K562 (cell line): Measurements from ENCODE around the gene CCT5. TPM values are rescaled to one million over a fixed set of nuclear protein-coding genes. Genes with fewer than 3 reads are reported as not detected.
A peak's percentile ranks its signal among the peaks of the same experiment; 100 is the strongest.

Experiments
- ATAC-seq: fragments of 200-7000 bp; cut with Tn5 transposase; 3 replicates; pipeline ENCODE4 v1.9.1; 2020; ENCODE audit warnings: moderate library complexity
- BruUV-seq: library from RNA; stranded (reverse); fragments of 400-500 nt; replicated peaks from 2 replicates; lab custom pipeline; 2021; lab: Mats Ljungman, UMichigan
- CTCF ChIA-PET: fragments of 300-600 bp; formaldehyde crosslinking; extraction: SDS; loops from one replicate; lab custom pipeline; 2021; ENCODE audit warnings: low intra/inter-chr PET ratio; lab: Yijun Ruan, JAX
- POLR2A ChIA-PET: fragments of 300-600, 350-650 bp; sonication (Branson Sonifier 250); formaldehyde crosslinking; extraction: SDS; loops from one replicate; lab custom pipeline; 2021; ENCODE audit warnings: antibody characterized with exemption, inconsistent platforms; lab: Yijun Ruan, JAX
- DNase-seq, 4 experiments: peaks; one replicate each; pipeline versions ENCODE4 v3.0.0 to v3.0.0-alpha.2; 2011 to 2018; ENCODE audit warnings: low spot score in 3 of 4, mixed read lengths in 3 of 4; ENCODE audit errors: extremely low read depth in 1 of 4
- FAIRE-seq: peaks from 2 replicates; lab custom pipeline; 2011; peaks lifted over from hg19 to GRCh38; lab: Jason Lieb, UNC
- H2AFZ ChIP-seq: 2 replicates; pipeline ENCODE4 v1.6.0; 2011; ENCODE audit warnings: low read depth, low read length, control low read depth, inconsistent platforms
- H3K27ac ChIP-seq: fragments of 200-600 bp; 3 replicates; pipeline ENCODE4 v1.8.0; 2011; ENCODE audit warnings: low read depth, mild to moderate bottlenecking, control low read depth, inconsistent platforms, low read length, moderate library complexity, mixed read lengths; ENCODE audit errors: extremely low read depth
- H3K27me3 ChIP-seq, 2 experiments: fragments of 300-600 bp in 1 of 2; 2 replicates in 1 of 2; 3 replicates in 1 of 2; pipeline versions ENCODE4 v1.6.0 to v1.8.0; 2011; ENCODE audit warnings: inconsistent platforms in 2 of 2, low read length in 2 of 2, mild to moderate bottlenecking in 1 of 2, mixed read lengths in 1 of 2, moderate library complexity in 1 of 2; ENCODE audit not compliant: control insufficient read depth in 2 of 2, insufficient read depth in 2 of 2
- H3K36me3 ChIP-seq: fragments of 300-600 bp; 3 replicates; pipeline ENCODE4 v1.8.0; 2011; ENCODE audit warnings: mild to moderate bottlenecking, low read length, inconsistent platforms; ENCODE audit not compliant: control insufficient read depth, insufficient read depth
- H3K4me1 ChIP-seq, 2 experiments: fragments of 200-600 bp in 1 of 2; replicated peaks in 1 of 2; 2 replicates in 1 of 2; 3 replicates in 1 of 2; pipeline versions ENCODE4 v1.5.1 to v1.8.0; 2011; ENCODE audit warnings: inconsistent platforms in 2 of 2, low read length in 2 of 2, mild to moderate bottlenecking in 1 of 2, mixed read lengths in 1 of 2, moderate library complexity in 1 of 2; ENCODE audit not compliant: control insufficient read depth in 2 of 2, insufficient read depth in 2 of 2
- H3K4me2 ChIP-seq: 2 replicates; pipeline ENCODE4 v1.6.1; 2011; ENCODE audit warnings: low read length, control low read depth, inconsistent platforms, mixed read lengths; ENCODE audit not compliant: insufficient read depth
- H3K4me3 ChIP-seq: fragments of 200-600 bp; sonication (generic), shearing (Covaris generic); 2 replicates; pipeline ENCODE4 v1.5.1; 2016; ENCODE audit warnings: control low read depth, inconsistent platforms
- H3K79me2 ChIP-seq: fragments of 200-600 bp; 3 replicates; pipeline ENCODE4 v1.8.0; 2011; ENCODE audit warnings: low read length, inconsistent platforms; ENCODE audit not compliant: control insufficient read depth, insufficient read depth
- H3K9ac ChIP-seq, 2 experiments: 2 replicates each; pipeline versions ENCODE4 v1.6.0 to v1.6.1; 2011; ENCODE audit warnings: low read depth in 2 of 2, low read length in 2 of 2, control low read depth in 1 of 2, inconsistent platforms in 1 of 2, mild to moderate bottlenecking in 1 of 2, mixed read lengths in 1 of 2; ENCODE audit not compliant: insufficient read depth in 1 of 2
- H3K9me1 ChIP-seq: one replicate; pipeline ENCODE4 v1.6.0; 2011; ENCODE audit warnings: inconsistent platforms, mild to moderate bottlenecking, low read length, moderate library complexity; ENCODE audit not compliant: control insufficient read depth, insufficient read depth
- H3K9me3 ChIP-seq: replicated peaks from 2 replicates; pipeline ENCODE4 v1.5.1; 2011; ENCODE audit warnings: low read depth, low read length, inconsistent platforms; ENCODE audit not compliant: control insufficient read depth, insufficient read depth
- H4K20me1 ChIP-seq: replicated peaks from 2 replicates; pipeline ENCODE4 v1.6.1; 2011; ENCODE audit warnings: low read length, inconsistent platforms, mixed read lengths; ENCODE audit not compliant: control insufficient read depth, insufficient read depth
- AFF1 ChIP-seq, 2 experiments: fragments of 450-650 bp; IDR thresholded peaks; 2 replicates each; pipeline ENCODE4 v1.6.1; 2018; ENCODE audit warnings: mild to moderate bottlenecking in 2 of 2, low read depth in 1 of 2; ENCODE audit not compliant: partially characterized antibody in 2 of 2
- CCNT2 ChIP-seq: IDR thresholded peaks from 2 replicates; pipeline ENCODE4 v1.6.1; 2011; ENCODE audit warnings: borderline replicate concordance, low read depth, mild to moderate bottlenecking, moderate library complexity, mixed read lengths, low read length; ENCODE audit not compliant: insufficient read length; ENCODE audit errors: extremely low read depth
- EZH2 ChIP-seq: IDR thresholded peaks from 2 replicates; pipeline ENCODE4 v1.6.1; 2012; ENCODE audit warnings: low read depth, mild to moderate bottlenecking, inconsistent platforms, low read length, borderline replicate concordance
- LCOR ChIP-seq: sonication (generic); formaldehyde crosslinking; IDR thresholded peaks from 2 replicates; pipeline ENCODE4 v1.8.0; 2022; ENCODE audit warnings: mild to moderate bottlenecking, missing genetic modification reagents
- POLR2AphosphoS5 ChIP-seq: IDR thresholded peaks from 2 replicates; pipeline ENCODE4 v1.6.1; 2011; ENCODE audit warnings: mild to moderate bottlenecking, low read depth, low read length, moderate library complexity; ENCODE audit not compliant: control insufficient read depth, insufficient read depth
- PRPF4 ChIP-seq: fragments of 200-400 bp; formaldehyde crosslinking; IDR thresholded peaks from one replicate; pipeline ENCODE4 v1.6.1; 2017; ENCODE audit warnings: low read length, low read depth, mild to moderate bottlenecking; ENCODE audit not compliant: insufficient read depth, poor library complexity, severe bottlenecking
- RBM17 ChIP-seq: fragments of 200-400 bp; formaldehyde crosslinking; IDR thresholded peaks from 2 replicates; pipeline ENCODE4 v1.6.1; 2017; ENCODE audit warnings: low read depth, mild to moderate bottlenecking, low read length, borderline replicate concordance
- STAT6 ChIP-seq: sonication (generic); formaldehyde crosslinking; IDR thresholded peaks from 2 replicates; pipeline ENCODE4 v1.8.1; 2023; ENCODE audit warnings: mild to moderate bottlenecking, missing genetic modification reagents
- ZBTB5 ChIP-seq: fragments of 450-650 bp; IDR thresholded peaks from 2 replicates; pipeline ENCODE4 v1.6.1; 2017; ENCODE audit warnings: antibody characterized with exemption
- WGBS: fragments of 100-300 bp; shearing (Covaris generic); methylation state at CpG from one replicate; pipeline ENCODE4 v1.1.6; 2016; ENCODE audit warnings: low coverage, mixed read lengths; ENCODE audit not compliant: insufficient coverage; ENCODE audit errors: missing lambda C conversion rate; 5-methylcytosine and 5-hydroxymethylcytosine counted together
- in situ Hi-C: fragments of 300-500 bp; cut with MboI; formaldehyde crosslinking; loops from 4 replicates; pipeline ENCODE4 v1.15.0; 2018; ENCODE audit warnings: inconsistent platforms, mixed read lengths
- intact Hi-C: fragments of 100-400 bp; cut with micrococcal nuclease; formaldehyde crosslinking; loops from 2 replicates; pipeline ENCODE4 v1.14.2; 2022
- polyA plus RNA-seq, 8 experiments: library from polyadenylated mRNA; depleted of rRNA in 4 of 8; stranded (reverse) in 5 of 8; unstranded in 3 of 8; fragments of >200 nt; fragmentation: Nextera tagmentation in 2 of 8; fragmentation: Illumina TruSeq in 1 of 8; extraction: Ambion mirVana in 2 of 8; extraction: Trizol in 1 of 8; gene quantifications; 2 replicates each; pipeline versions ENCODE4 v1.2.1 to v1.2.3, GENCODE V29; 2011 to 2014; ENCODE audit warnings: inconsistent platforms in 1 of 8, missing spikeins in 1 of 8
- total RNA-seq, 7 experiments: library from RNA; depleted of rRNA in 6 of 7; stranded (reverse); fragments of >200 nt in 6 of 7; fragmentation: Illumina TruSeq in 2 of 7; extraction: Trizol in 2 of 7; gene quantifications; 2 replicates each; pipeline versions ENCODE4 v1.2.1 to v1.2.3, GENCODE V29; 2011 to 2021; ENCODE audit warnings: low replicate concordance in 1 of 7

The CCT5 gene
- total and polyA plus RNA-seq, 9 of the 15 experiments (the other 6 are each of a cell fraction or from before 2014, with no cell fraction given) = 782 to 1,606 (median 1,153) TPM

- TF ChIP-seq STAT6 = no peak
- no peak for TF ChIP-seq RBM17
- TF ChIP-seq, all 486 proteins: peak for 207
Measured at GRCh38 chr5:10303699-10304170, 53.7 kb downstream of the CCT5 start (continued).

- in situ Hi-C loops (no loop called here), intact Hi-C loops (loop anchor here (1.0 to 10.0 kb wide), 3 partner anchors 21 to 300 kb away; partner anchors contain the start of gene CCT5)
- CTCF ChIA-PET = no interaction called here
- 14% methylated on average over 5 of the region's 5 CpGs for WGBS
- 0 out of 2 replicates have a peak, but pooled peaks cover 4% of the 10 kb centered on the region for H3K9me3 ChIP-seq
- H3K4me3 ChIP-seq = peak overlapping the region; percentile 0; the same call in 1 of the 2 replicates
- H3K36me3 ChIP-seq = peaks cover 37% of the 10 kb centered on the region
- H3K27ac ChIP-seq = peak overlapping the region; percentile 94
- peak; percentile 75 for FAIRE-seq
- no peak overlapping the region for H2AFZ ChIP-seq
- H3K4me2 ChIP-seq = peak overlapping the region; percentile 75
- BruUV-seq = no TSS peak
- H3K79me2 ChIP-seq = peaks cover 77% of the 10 kb centered on the region
- peak; percentile 60 for ATAC-seq
- DNase-seq = peak; percentile 72 to 87 (median 74)
- no peaks in the 10 kb centered on the region for H4K20me1 ChIP-seq
- peak overlapping the region; percentile 38 to 79; a peak in 3 of 4 replicates for H3K9ac ChIP-seq
- H3K4me1 ChIP-seq = peaks cover 44 to 61% of the 10 kb centered on the region in 2 experiments
- POLR2A ChIA-PET = interaction anchor here (0.6 to 2.1 kb wide), 6 partner anchors 10 to 273 kb away, joined by 3 to 9 read pairs (median 4); no protein-coding TSS in a partner anchor
- H3K9me1 ChIP-seq = no peaks in the 10 kb centered on the region
- H3K27me3 ChIP-seq = no peaks in the 10 kb centered on the region
- no peak for TF ChIP-seq EZH2
- no peak for TF ChIP-seq ZBTB5
- no peak for TF ChIP-seq CCNT2
- TF ChIP-seq LCOR (CRISPR knock-in tag) = 0 out of 2 replicates have a peak, but pooled peaks have one; percentile 48
- TF ChIP-seq POLR2AphosphoS5 = 0 out of 2 replicates have a peak, but pooled peaks have one; percentile 19
- TF ChIP-seq PRPF4 = no peak
- no peak for TF ChIP-seq AFF1 (IDR thresholded peaks at IDR 0.05; ENCODE audit: low read depth in 1 of 2, partially characterized antibody in 2 of 2)
Measured at GRCh38 chr5:10304932-10305331, 54.9 kb downstream of the CCT5 start.
